Fibroblast of skin of right quadriceps (primary cell): Measurements from ENCODE around the gene NUDT16L1.

ENCODE experiments used
- DNase-seq: peaks from one replicate; pipeline ENCODE4 v3.0.0-alpha.2; 2013

Gene NUDT16L1

DNA sequence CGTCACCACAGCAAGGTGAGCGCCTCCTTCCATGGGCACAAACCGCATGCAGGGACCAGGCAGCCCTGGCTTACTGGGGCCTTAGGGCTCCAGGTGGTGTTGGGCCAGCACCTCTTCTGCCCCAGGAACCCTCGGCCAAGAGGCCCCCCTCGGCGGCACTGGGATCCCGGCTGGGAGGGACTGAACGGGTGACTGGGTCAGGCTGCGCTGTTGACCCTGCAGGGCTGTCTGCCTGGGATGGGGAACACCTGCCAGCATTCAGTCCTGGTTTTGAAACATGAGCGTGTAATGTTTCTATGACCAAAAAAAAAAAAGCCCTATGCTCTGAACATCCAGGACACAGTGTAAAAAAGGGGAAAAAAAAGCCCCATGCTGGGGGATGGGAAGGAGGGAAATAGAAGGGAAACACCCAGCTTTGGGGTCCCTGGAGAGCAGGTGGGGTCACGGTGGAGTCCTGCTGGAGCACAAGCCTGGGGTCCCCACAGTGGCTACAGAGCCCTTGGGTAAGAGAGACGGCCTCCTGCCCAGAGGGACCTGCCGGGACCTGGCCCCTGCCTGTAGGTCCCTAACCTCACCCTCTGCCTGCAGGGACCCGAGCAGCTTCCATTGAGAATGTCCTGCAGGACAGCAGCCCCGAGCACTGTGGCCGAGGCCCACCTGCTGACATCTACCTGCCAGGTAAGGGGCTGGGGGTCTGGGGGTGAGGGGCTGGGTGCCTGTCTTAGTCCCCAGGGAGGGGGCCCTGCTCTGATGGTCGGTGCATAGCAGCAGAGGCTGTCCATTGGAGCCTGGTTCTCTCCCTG is 9.9 kb upstream of the NUDT16L1 start:
- no peak for DNase-seq

DNA sequence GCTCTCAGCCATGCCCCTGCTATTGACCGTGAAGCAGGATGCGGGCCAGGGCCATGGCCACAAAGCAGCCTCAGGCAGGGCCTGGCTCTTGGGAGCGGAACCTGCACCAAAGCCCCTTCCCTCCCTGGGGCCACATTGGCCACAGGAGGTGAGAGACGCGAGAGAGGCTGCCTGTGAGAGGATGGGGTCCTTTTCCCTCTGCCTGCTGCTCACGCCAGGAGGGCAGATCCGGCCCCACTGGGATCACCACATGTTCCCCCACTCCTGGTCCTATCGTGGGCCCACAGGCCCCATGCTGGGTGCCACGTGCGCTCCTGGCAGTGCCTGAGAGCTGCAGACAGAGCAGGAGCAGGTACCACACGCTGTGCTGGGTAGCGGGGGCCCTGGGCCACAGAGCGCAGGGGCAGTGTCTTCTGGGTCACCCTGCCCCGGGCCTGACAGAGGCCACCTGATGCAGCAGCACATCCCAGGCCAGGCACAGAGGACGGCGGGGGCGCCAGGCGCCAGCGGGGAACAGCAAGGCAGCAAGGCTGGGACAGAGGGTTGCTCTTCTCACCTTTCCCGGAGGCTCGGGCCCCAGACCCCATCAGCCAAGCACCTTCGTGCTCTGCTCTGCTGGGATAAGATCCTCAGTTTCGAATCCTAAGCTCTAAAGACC is 9.2 kb upstream of the NUDT16L1 start:
- DNase-seq: no peak

DNA sequence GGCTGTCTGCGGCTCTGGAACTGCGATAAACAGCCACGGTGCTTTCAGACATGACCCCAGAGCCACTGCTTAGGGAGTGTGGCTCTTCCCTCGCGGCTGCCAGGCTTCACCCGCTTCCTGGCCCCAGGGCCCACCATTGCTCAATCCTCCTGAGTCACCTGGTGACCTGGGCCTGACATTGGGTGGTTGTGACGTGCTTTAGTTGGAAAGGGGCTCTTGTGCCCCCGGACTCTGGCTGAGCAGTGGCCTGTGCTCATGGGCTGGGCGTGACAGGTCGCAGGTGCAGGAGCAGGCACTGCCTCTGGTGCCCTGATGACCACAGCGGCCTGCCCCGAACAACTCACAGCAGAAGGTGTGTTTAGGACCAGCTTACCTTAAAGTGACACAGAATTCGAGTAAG is 8.6 kb upstream of the NUDT16L1 start:
- no peak for DNase-seq

DNA sequence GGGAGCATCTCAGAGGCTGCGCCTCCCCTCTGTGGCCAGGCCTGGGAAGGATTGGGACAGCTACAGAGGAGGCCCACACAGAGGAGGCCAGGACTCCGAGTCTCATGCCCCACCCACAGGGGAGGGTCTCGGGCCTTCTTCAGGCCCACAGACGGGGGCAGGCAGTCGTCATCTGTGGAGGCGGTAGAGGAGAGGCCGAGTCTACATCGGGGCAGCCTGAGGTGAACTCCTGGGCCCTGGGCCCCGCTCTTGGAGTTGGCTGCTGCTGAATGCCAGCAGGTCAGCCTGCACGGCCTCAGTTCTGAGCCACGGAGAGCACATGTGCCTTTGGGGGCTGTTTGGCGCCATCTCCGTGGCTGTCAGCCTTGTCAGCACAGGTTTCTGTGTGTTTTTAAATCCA is 8.1 kb upstream of the NUDT16L1 start:
- DNase-seq: no peak

DNA sequence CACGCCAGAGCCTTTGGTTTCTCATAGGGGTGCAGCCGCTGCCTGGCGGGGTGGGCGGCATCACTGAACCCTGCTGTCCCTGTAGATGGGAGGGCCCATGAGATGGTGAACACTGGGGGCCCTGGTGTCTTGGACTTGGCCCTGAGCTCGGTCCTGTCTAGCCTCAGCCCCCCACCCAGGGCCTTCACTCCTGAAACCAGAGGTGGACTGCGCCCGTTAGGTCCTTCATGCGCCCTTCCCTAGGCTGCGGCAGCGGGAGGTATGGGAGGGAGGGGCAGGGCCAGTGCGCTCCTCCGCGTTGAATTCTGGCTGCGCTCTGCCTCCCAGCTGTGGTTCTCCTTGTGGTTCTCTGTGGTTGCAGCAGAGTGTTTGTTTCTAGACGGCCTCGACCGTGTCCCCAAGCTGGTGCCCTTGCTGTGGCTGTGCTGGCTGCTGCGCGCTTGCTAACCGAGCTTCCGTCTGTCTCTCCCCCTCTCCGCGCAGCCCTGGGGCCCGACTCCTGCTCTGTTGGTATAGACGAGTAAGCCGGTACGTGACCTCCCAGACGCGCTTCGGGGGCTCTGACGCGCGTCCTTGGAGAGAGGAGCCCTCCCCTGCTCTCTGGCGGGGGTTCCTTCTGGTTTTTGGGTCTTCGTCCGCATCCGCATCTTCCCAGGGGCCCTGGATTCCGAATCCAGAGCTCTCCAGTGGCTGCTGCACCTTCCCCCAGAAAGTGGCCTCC is 7.4 kb upstream of the NUDT16L1 start:
- DNase-seq: no peak

DNA sequence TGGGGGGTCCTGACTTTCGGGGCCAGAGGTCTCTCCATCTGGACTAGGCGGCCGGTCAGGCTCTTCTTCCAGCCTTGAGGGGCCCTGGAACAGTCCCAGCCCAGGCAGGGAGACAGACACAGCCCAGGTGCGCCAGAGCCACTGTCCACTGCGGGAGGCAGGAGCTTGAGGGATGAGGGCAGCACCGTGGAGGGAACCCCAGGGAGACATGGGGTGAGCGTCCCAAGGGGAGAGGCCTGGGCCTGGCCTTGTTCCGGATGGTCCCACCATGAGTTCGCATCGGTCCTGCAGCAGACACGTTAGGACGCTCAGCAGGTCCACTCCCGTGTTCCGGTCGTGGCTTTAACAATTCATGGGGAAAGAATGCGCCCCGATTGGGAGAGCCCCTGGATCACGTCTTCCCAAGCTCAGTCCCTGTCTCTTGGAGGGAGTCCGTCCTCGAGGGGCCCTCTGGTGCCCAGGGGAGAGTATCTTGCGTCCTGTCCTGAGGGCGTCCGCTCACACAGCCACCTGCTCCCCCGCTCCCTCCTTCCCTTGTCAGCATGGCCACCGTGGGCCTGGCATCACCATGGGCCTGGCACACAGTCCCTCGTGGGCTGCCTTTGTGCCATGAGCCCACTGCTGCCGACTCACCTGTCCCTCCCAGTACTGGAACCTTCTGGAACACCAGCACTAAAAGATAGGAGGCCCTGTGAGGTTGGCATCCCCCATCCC is 6.7 kb upstream of the NUDT16L1 start:
- no peak for DNase-seq

DNA sequence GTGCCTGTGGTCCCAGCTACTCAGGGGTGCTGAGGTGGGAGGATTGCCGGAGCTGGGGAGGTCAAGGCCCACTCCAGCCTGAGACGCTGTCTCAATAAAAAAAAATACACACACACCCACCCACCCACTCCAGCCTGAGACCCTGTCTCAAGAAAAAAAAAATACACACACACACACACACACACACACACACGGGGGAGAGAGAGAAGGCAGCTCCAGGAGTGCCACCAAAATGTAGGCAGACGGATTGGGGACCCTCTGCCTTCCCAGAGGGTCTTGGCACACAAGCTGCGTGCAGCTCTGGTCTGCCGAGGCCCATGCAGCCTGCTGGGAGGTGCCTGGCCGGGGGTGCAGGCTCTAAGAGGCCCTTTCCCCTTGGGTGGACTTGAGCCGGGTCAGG is 5.9 kb upstream of the NUDT16L1 start:
- DNase-seq: no peak

DNA sequence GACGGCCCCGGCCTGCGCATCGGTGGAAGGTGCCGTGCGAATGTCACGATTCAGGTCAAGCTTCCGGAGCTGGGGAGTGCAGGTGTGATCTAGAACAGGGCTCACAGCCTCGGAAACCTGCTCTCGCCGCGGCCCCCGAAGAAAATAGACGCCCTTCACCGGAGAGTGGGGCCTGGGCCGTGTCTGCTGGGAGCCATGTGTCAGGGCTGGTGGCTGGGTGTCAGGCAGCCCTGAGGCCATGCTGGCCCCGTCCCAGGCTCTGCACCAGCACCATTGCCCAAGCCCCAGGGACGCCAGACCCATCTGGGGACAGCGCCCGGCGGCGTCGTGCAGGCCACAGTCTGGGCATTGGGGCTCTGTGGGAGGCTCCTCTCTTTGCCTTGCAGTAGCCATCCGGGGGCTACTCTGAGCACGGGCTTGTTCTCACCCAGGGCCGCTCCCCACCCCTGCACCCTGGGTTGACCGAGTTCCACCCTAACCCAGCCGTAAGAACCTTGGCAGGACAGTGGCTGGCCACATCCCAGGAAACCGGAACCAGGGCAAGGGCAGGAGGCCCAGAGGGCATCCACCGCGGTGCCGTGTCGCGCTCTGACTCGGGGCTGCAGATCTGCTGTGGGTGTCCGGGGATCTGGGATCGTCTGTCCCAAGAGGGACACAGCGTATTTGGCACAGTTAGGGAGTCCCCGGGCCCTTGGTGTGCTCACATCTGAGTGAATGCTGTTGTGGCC is 5.3 kb upstream of the NUDT16L1 start:
- DNase-seq: no peak

DNA sequence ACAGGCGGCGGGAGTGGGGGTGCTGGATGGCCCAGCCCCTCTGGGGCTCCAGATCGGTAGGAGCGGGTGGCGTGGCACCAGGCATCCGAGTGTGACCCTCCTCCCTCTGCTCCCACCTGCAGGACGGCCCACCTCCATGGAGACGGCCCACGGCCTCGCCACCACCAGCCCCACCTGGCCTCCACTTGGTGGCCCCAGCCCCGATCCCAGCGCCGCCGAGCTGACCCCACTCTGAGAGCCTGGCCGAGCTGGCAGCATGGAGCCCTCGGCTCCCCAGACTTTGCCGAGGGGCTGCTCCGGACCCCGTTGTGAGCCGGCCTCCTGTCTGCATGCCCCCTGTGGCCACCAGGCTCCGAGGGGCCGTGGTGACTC is 4.7 kb upstream of the NUDT16L1 start:
- DNase-seq: no peak

DNA sequence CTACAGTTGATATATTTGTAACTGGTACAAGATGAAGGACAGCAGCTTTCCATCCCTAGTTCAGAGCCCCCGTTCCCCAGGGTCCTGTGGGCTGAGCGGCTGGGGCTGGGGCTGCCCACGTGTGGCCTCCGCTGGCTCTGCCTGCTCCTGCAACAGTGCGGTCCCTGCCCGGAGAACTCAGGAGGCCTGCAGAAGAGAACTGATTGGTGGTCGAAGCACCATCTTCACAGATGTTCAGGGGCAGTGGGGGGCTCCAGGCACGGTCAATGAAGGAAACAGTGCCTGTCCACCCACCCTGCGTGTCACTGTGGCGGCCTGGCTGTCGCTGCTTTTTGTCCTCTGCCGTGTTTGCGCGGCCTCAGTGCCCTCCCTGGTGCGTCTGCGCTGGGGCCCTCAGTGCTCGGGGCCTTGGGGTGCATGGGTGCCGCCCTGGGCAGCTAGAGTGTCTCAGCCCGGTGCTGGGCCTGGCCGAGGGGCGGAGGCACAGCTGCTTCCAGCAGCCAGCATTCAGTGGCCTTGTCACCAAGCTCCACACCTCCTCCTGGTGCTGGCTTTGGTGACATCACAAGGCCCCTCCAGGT is 4.2 kb upstream of the NUDT16L1 start:
- DNase-seq: no peak

DNA sequence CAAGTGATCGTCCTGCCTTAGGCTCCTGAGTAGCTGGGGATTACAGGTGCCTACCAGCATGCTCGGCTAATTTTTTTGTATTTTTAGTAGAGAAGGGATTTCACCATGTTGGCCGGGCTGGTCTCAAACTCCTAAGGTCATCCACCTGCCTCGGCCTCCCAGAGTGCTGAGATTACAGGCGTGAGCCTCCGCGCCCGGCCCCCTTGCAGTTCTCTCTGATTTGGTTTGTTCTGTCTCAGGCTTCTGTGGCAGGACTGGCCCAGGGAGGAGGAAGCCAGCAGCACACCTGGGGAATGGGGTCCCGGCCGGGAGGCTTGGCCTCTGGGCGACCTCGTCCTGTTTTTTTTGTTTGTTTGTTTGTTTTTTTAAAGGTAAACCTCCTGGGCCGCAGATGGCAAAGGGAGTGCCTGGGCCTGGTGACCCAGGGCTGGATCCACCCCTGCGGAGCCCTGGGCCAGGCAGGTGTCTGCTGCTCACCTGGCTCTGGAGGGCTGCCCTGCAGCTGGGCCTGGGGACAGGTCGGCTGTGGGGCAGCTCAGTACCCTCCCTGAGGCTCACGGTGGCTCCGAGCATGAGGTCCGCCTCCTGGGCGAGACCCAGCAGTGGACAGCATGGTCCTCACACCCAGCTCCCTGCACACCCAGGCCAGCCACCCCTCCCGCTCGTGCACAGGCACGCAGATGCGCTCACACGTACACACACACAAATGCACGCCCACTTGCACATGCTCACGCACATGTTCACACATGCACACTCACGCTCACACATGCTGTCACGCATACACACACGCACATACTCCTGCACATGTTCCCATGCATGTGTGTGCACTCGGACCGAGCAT is 3.3 kb upstream of the NUDT16L1 start:
- no peak for DNase-seq

DNA sequence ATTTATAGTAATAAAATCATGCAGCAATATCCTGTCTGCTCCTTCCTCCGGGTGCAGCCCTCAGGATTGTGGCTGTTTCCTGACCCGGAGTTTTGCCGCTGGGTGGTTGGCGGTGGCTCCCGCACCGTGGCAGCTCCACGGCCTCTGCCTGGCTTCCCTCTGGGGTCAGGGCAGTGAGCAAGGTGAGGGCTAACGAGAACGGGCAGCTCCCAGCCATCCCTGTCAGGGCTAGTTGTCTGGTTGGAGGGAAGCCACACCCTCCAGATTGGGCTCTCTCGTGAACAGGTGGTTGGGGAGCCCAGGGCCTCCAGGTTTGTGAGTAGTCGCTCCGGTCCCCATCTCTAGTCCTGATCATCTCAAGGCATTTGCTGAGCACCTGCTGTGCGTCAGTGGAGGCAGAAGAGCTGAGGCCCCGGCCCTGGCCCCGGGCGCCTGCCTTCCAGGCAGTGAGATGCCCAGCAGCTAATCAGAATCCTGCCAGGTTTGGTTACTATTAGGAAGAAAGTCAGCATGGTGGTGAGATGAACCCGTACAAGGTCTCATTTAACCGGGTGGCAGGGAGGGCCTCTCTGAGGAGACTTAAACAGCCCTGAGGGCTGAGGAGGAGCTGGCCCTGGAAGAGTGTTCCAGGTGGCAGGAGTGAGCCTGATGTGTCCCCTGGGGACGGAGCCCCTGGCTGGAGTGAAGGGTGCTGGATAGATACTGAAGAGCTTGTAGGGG is 2.3 kb upstream of the NUDT16L1 start:
- DNase-seq: no peak

DNA sequence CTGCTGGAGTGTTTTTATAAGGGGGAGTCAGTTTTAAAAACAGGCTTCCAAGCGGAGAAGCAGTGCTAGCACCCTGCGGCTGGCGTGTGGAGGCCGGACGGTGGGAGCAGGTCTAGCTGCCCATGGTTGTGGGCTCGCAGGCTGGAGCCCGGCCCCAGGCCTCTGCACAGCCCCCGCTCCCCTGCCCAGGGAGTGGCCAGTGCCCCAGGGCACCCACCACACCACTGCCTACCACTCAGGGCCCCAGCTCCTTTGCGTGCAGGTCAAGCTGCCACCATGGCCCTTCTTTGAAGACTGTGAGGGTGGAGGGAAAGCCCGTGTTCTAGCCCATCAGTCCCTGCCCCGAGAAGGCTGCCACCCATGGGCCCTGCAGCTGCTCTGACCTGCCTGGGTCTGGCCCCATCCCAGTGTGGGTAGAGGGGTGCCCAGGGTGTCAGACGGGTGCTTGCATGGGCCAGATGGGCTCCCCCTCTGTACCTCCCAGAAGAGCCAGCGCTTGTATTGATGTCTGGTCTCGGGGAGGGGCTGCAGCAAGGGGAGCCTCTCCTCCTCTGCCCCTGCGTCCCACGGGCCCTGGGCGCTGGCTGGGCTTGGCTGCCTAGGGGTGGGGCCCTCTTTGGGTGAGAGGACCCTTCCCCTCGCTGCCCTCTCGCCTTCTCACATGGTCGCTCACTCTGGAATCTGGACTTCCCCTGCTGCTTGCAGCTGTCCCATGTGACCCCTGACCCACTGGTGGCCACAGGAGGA is 1.5 kb upstream of the NUDT16L1 start:
- no peak for DNase-seq

DNA sequence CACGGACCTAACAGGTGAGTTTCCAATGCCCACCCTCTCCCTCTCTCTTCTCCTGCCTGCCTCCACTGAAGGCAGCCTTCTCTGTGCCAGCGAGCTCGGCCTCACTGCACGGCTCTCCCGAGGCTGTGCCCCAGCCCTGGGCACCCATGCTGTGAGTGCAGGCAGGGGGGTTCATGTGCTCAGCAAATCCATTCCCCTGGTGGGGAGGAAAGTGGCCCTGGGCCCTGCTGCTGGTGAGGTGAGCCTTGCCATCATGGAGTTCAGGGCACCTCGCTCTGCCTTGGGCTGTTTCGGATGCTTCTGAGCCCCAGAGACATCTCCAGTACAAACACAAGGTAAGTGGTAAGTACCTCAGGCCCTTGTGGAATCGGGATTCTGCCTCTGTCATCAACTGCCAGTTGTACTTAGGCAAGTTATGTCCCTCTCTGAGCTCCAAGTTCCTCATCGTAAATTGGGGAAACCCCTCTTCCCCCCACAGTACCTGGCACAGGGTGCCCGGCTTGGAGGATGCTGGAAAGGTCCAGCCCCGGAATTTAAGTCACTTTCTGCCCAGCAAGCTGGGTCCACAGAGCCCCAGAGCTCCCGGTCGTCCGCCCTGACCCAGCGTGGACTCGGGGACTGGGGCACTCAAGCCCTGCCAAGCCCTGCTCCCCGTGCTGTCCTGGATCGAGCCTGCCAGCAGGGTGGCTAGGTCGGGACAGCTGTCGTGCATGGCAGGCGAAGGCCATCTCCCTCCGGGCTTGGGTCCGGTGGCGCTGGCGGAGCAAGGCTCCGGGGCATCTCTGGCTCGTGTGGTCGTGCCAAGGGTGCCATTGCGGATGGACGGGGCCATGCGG is 684 bp upstream of the NUDT16L1 start:
- DNase-seq: no peak

DNA sequence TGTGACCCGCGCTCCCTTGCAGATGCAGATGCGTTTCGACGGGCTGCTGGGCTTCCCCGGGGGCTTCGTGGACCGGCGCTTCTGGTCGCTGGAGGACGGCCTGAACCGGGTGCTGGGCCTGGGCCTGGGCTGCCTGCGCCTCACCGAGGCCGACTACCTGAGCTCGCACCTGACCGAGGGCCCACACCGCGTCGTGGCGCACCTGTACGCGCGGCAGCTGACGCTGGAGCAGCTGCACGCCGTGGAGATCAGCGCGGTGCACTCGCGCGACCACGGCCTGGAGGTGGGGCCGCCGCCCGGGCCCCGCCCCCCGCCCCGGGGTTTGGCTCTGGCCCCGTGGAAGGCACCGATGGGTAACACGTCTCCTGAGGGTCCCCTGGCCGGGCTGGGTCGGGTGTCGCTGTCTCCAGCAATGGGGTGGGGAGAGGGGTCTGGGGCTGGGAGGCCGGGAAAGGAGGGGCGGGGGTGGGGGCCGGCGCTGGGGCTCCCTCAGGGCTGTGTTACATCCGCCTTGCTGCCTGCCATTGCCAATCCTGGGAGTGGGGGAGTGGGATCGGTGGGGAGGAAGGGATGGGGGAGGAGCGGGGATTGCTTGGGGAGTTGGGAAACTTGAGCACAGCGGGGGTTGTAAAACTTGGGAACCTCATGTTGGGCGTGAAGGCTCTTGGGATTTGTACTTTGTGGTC is 737 bp downstream of the NUDT16L1 start:
- peak; percentile 57 for DNase-seq

DNA sequence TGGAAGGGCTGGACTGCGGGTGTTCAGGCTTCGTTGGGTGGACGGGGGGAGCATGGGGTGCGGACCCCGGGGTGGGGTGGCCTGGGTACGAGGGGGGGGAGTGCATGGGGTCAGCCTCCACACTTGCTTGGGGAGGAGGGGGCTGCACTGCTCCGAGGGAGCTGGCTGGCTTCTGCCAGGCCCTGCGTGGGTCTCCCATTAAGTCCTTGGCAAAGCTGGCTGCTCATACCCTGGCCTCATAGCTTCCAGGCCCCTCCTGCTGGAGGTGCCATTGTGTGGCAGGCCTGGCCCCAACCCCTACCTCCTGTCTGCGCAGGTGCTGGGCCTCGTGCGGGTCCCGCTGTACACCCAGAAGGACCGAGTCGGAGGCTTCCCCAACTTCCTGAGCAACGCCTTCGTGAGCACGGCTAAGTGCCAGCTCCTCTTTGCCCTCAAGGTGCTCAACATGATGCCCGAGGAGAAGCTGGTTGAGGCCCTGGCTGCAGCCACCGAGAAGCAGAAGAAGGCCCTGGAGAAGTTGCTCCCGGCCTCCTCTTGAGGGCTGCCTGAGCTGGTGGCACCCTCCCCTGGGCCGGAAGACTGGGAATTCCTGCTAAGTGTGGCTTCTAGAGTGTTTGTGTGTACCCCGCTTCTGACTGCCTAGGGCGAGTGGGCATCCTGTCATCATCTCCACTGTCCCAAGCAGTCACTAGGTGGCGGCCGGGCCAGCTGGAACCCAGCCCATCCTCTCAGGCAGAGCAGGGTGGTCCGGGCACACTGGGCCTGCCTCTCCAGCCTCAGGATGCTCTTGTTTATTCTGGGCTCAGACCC is 1.5 kb downstream of the NUDT16L1 start:
- no peak for DNase-seq

DNA sequence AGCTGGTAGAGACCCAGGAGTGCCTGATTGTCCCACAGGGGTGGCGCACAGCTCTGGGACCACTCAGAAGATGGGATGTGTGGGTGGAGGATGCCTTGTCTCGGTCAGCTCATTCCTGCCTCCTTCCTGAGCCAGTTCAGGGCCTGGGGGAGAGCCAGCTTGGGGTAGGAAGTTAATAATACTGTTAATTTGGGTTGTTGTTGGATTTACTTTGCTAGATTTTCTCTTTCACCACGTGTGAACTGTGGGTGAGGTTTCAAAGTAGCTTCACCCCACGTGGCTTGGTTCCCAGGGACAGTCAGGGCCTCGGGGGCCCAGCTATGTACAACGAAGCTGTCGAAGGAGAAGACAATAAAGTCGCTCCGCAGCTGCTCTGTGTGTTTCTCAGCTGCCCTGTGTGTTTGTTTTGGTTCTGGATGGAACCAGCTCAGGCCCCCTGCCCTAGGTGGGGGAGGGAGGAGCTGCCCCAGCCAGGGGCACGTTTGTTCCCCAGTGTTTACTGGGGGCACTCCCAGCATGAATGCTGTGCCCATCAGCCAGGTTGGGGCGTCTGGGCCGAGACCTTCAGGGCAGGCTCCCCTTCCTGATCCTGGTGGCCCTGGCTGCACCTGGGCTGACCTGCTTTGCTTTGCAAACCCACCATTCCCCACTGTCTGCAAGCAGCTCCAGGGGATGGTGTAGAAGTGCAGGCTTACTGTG is 2.3 kb downstream of the NUDT16L1 start:
- DNase-seq: no peak
